ENCODE results near the gene ZNRF3. TPM values are rescaled to one million over a fixed set of nuclear protein-coding genes. Genes with fewer than 3 reads are reported as not detected.

ZNRF3 gene
- total and polyA plus RNA-seq, 9 donors, result 5.5 to 8.7 (median 8.1) TPM

- Histone ChIP-seq H3K9me3 (replicated peaks; ENCODE audit: control insufficient read depth, low read depth, low read length) (no peaks in the 10 kb centered on the region), H3K4me3 (ENCODE audit: low read length) (no peak overlapping the region), H3K4me1 (ENCODE audit: control insufficient read depth, insufficient read depth, low read length) (peaks cover 31% of the 10 kb centered on the region), H3K27me3 (ENCODE audit: control insufficient read depth, insufficient read depth, low read length) (no peaks in the 10 kb centered on the region), H3K27ac (ENCODE audit: low read length) (no peak overlapping the region), H3K36me3 (ENCODE audit: control insufficient read depth, insufficient read depth, low read length) (no peaks in the 10 kb centered on the region)
- WGBS (ENCODE audit: insufficient coverage), result 60% methylated on average over 4 of the region's 7 CpGs
- DNase-seq, result no peak
Measured at GRCh38 chr22:29060931-29061330, 177.6 kb downstream of the ZNRF3 start.

- WGBS (ENCODE audit: insufficient coverage), result no CpG with 5 or more reads among the region's 2 CpGs
- DNase-seq, result no peak
- Histone ChIP-seq H3K27me3 (ENCODE audit: control insufficient read depth, insufficient read depth, low read length) (no peaks in the 10 kb centered on the region), H3K36me3 (ENCODE audit: control insufficient read depth, insufficient read depth, low read length) (no peaks in the 10 kb centered on the region), H3K4me1 (ENCODE audit: control insufficient read depth, insufficient read depth, low read length) (peaks cover 26% of the 10 kb centered on the region), H3K4me3 (ENCODE audit: low read length) (no peak within 1 kb of the TSS), H3K9me3 (replicated peaks; ENCODE audit: control insufficient read depth, low read depth, low read length) (no peaks in the 10 kb centered on the region), H3K27ac (ENCODE audit: low read length) (no peak within 1 kb of the TSS)
Measured at GRCh38 chr22:29061773-29062172, 178.4 kb downstream of the ZNRF3 start, which contains the start of gene C22orf31. C22orf31 (minus strand) TSS chr22:29061831; CDS start chr22:29061792, 39 bp downstream.

GRCh38 chr22:29062286-29062821 lies 179.0 kb downstream of the ZNRF3 start:
- Histone ChIP-seq H3K9me3 (replicated peaks; ENCODE audit: control insufficient read depth, low read depth, low read length) (no peaks in the 10 kb centered on the region), H3K4me1 (ENCODE audit: control insufficient read depth, insufficient read depth, low read length) (peaks cover 28% of the 10 kb centered on the region), H3K27ac (ENCODE audit: low read length) (no peak overlapping the region), H3K36me3 (ENCODE audit: control insufficient read depth, insufficient read depth, low read length) (no peaks in the 10 kb centered on the region), H3K4me3 (ENCODE audit: low read length) (no peak overlapping the region), H3K27me3 (ENCODE audit: control insufficient read depth, insufficient read depth, low read length) (no peaks in the 10 kb centered on the region)
- DNase-seq, result peak; percentile 53
- 29% methylated on average over 5 of the region's 8 CpGs for WGBS (ENCODE audit: insufficient coverage)

DNA sequence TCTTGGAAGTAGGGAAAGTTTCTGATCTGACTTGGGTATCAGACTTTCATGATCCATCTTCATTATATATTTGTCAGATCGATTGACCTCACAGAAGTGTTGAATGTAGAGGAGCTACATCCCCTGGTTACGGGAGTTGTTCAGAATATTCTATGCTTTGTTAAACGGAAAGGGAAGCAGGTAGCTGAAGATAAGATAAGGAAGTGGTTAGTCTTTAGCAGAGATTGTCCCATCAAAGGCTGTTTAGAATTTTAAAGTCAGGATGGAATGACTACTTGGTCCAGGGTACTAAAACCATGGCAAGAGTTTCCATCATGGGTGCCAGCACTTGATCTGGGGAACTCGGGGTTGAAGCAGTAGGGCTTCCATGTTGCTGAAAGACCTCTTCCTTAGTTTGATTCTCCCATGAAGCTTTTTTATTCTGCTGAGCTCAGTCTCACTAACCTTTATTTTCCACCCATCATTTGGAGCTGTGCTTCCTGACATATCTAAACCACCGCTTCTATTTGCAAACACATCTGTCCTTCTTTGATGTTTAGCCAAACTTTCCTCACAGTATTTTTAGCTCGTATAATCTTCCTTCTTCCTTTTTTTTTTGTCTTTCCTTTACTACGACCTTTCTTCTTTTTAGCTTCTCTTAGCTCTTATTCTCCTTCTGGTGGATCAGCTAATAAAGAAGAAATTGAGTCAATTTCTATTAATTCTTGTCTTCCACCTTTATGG lies 182.3 kb downstream of the ZNRF3 start:
- Histone ChIP-seq H3K9me3 (replicated peaks; ENCODE audit: control insufficient read depth, low read depth, low read length) (no peaks in the 10 kb centered on the region), H3K27me3 (ENCODE audit: control insufficient read depth, insufficient read depth, low read length) (peaks cover 5% of the 10 kb centered on the region), H3K4me3 (ENCODE audit: low read length) (no peak overlapping the region), H3K27ac (ENCODE audit: low read length) (no peak overlapping the region), H3K4me1 (ENCODE audit: control insufficient read depth, insufficient read depth, low read length) (peaks cover 41% of the 10 kb centered on the region), H3K36me3 (ENCODE audit: control insufficient read depth, insufficient read depth, low read length) (no peaks in the 10 kb centered on the region)
- WGBS (ENCODE audit: insufficient coverage), result 55% methylated on average over 4 of the region's 7 CpGs
- no peak for DNase-seq

- Histone ChIP-seq H3K4me1 (ENCODE audit: control insufficient read depth, insufficient read depth, low read length) (peaks cover 62% of the 10 kb centered on the region), H3K27me3 (ENCODE audit: control insufficient read depth, insufficient read depth, low read length) (peaks cover 27% of the 10 kb centered on the region), H3K9me3 (replicated peaks; ENCODE audit: control insufficient read depth, low read depth, low read length) (no peaks in the 10 kb centered on the region), H3K36me3 (ENCODE audit: control insufficient read depth, insufficient read depth, low read length) (no peaks in the 10 kb centered on the region), H3K27ac (ENCODE audit: low read length) (peak overlapping the region; percentile 16), H3K4me3 (ENCODE audit: low read length) (no peak overlapping the region)
- DNase-seq, result peak; percentile 60
- 0% methylated on average over 1 of the region's 4 CpGs for WGBS (ENCODE audit: insufficient coverage)
Measured at GRCh38 chr22:29069463-29069862, 186.1 kb downstream of the ZNRF3 start.

DNA sequence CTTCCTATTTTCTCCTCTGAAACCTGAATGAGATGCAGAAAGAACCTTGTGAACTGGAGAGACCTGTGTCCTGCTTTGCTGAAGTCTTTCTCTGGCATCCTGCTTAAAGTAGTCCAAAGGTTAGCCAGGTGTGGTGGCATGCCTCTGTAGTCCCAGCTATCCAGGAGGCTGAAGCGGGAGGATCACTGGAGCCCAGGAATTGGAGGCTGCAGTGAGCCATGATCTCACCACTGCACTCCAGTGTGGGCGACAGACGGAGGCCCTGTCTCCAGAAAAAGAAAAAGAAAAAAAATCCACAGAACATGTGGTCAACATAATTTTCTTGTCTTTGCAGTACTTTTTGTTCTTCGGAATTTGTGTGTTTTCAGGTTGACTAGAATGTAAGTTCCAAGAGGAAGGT lies 187.1 kb downstream of the ZNRF3 start:
- Histone ChIP-seq H3K4me1 (ENCODE audit: control insufficient read depth, insufficient read depth, low read length) (peaks cover 70% of the 10 kb centered on the region), H3K9me3 (replicated peaks; ENCODE audit: control insufficient read depth, low read depth, low read length) (no peaks in the 10 kb centered on the region), H3K27ac (ENCODE audit: low read length) (peak overlapping the region; percentile 47), H3K4me3 (ENCODE audit: low read length) (no peak overlapping the region), H3K36me3 (ENCODE audit: control insufficient read depth, insufficient read depth, low read length) (no peaks in the 10 kb centered on the region), H3K27me3 (ENCODE audit: control insufficient read depth, insufficient read depth, low read length) (peaks cover 27% of the 10 kb centered on the region)
- no peak for DNase-seq
- no CpG with 5 or more reads among the region's 4 CpGs for WGBS (ENCODE audit: insufficient coverage)

DNA sequence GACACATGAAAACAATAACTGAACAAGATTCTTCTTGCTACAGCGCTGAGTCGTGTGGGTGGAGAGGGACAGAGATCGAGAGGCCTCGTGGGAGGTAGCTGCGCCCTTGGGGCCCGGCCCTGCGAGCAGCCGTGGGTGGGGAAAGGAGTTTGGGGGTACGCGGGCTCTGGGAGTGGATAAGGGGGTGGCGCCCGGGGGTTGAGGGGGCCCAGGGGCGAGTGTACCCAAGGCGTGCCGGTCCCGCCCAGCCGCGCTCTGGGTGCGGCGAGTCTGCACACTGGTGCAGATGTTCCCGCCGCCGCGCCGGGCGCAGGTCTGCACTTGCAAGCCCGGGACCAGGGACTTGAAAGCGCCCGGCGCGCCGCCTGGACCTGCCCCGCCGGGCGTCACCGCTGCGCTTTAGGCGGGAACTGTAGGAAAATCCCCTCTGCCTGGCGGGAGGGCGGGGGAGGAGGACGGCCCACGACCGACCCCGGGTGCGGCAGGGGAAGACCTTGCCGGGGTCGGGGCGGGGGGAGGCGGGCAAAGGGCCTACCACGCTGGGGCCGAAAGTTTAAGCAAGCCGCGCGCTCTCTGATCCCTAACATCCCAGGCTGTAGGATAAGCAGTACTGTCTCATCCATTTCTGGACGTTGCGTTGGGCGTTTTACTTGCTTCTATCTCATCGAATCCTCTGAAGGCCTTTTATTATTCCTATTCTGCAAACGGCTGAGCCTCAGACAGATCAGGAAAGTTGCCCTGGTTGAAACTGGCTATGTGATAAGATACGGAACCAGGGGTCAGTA lies 188.1 kb downstream of the ZNRF3 start:
- peak; percentile 61 for DNase-seq
- 6% methylated on average over 57 of the region's 60 CpGs for WGBS (ENCODE audit: insufficient coverage)
- no peaks in the 10 kb centered on the region for H3K9me3 ChIP-seq (replicated peaks; ENCODE audit: control insufficient read depth, low read depth, low read length)
- peaks cover 68% of the 10 kb centered on the region for H3K4me1 ChIP-seq (ENCODE audit: control insufficient read depth, insufficient read depth, low read length)
- H3K4me3 ChIP-seq (ENCODE audit: low read length), result peak overlapping the region; percentile 25
- no peaks in the 10 kb centered on the region for H3K36me3 ChIP-seq (ENCODE audit: control insufficient read depth, insufficient read depth, low read length)
- no peak overlapping the region for H3K27ac ChIP-seq (ENCODE audit: low read length)
- H3K27me3 ChIP-seq (ENCODE audit: control insufficient read depth, insufficient read depth, low read length), result peaks cover 27% of the 10 kb centered on the region

- peak; percentile 89 for DNase-seq
Measured at GRCh38 chr22:29072193-29072978, 189.0 kb downstream of the ZNRF3 start.

GRCh38 chr22:29072979-29073617 lies 189.7 kb downstream of the ZNRF3 start, which contains the start of gene KREMEN1:
KREMEN1 (plus strand) TSS chr22:29073035; CDS start chr22:29073131, 96 bp downstream.
- H3K27me3 ChIP-seq (ENCODE audit: control insufficient read depth, insufficient read depth, low read length), result peaks cover 27% of the 10 kb centered on the region
- no peak for DNase-seq
- under 1% methylated on average over 76 of the region's 76 CpGs for WGBS (ENCODE audit: insufficient coverage)

More at GRCh38 chr22:29072193-29072978, 189.0 kb downstream of the ZNRF3 start:
- H3K4me1 ChIP-seq (ENCODE audit: control insufficient read depth, insufficient read depth, low read length), result peaks cover 67% of the 10 kb centered on the region
- no peaks in the 10 kb centered on the region for H3K36me3 ChIP-seq (ENCODE audit: control insufficient read depth, insufficient read depth, low read length)
- H3K4me3 ChIP-seq (ENCODE audit: low read length), result peak overlapping the region; percentile 50
- 17% methylated on average over 36 of the region's 41 CpGs for WGBS (ENCODE audit: insufficient coverage)
- no peaks in the 10 kb centered on the region for H3K9me3 ChIP-seq (replicated peaks; ENCODE audit: control insufficient read depth, low read depth, low read length)
- peak overlapping the region; percentile 47 for H3K27ac ChIP-seq (ENCODE audit: low read length)
- H3K27me3 ChIP-seq (ENCODE audit: control insufficient read depth, insufficient read depth, low read length), result peaks cover 27% of the 10 kb centered on the region

More at GRCh38 chr22:29072979-29073617, 189.7 kb downstream of the ZNRF3 start, which contains the start of gene KREMEN1:
- Histone ChIP-seq H3K9me3 (replicated peaks; ENCODE audit: control insufficient read depth, low read depth, low read length) (no peaks in the 10 kb centered on the region), H3K4me3 (ENCODE audit: low read length) (peak within 1 kb of the TSS; percentile 87), H3K4me1 (ENCODE audit: control insufficient read depth, insufficient read depth, low read length) (peaks cover 69% of the 10 kb centered on the region), H3K36me3 (ENCODE audit: control insufficient read depth, insufficient read depth, low read length) (no peaks in the 10 kb centered on the region), H3K27ac (ENCODE audit: low read length) (peak within 1 kb of the TSS; percentile 78)
